ENCODE data around the gene GRK7.
"Not testable (repeated sequence)": the region's sequence is repeated elsewhere in the genome, so short reads cannot be mapped to it uniquely, and the experiment has no call there.

GRK7 gene

DNA sequence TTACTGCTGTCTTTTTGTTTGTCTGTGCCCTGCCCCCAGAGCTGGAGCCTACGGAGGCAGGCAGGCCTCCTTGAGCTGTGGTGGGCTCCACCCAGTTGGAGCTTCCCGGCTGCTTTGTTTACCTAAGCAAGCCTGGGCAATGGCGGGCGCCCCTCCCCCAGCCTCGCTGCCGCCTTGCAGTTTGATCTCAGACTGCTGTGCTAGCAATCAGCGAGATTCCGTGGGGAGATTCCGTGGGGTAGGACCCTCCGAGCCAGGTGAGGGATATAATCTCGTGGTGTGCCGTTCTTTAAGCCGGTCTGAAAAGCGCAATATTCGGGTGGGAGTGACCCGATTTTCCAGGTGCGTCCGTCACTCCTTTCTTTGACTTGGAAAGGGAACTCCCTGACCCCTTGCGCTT lies 656 bp upstream of the GRK7 start:
- not testable (repeated sequence) for DNase-seq (ENCODE audit: low spot score)

DNA sequence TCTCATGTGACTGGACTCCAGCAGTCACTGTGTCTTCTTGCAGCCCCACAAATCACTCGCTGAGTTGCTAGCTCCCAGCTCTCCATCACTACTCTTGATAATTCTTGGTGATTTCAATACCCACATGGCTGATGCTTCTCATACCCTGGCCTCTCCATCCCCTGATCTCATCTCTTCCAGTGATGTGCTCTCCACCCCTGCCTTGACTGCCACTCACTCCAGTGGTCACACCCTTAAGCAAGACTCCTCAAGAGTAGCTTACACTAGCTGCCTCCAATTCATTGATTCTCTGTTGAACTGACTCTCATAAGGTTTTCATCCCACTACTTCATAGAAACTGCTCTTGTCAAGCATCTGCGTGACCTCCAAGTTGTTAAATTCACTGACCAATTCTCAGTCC lies 837 bp downstream of the GRK7 start:
- no peak for DNase-seq (ENCODE audit: low spot score)

DNA sequence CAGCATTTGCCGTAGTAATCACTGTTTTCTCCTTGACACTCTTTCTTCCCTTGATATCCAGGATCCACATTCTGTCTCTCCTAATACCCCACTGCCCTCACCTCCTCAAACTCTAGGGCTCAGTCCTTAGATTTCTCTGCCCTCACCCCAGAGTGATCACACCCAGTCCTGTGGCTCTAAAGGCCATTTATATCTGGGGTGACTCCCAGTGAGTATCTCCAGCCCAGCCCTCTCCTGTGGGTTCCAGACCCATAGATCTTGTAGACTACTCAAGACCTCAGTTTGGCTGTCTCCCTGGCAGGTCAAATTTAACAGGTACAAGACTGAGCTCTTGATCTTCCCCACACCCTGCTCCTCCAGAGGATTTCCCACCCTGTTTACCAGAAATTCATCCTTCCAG lies 1.3 kb downstream of the GRK7 start:
- DNase-seq (ENCODE audit: low spot score): no peak

- no peak for DNase-seq (ENCODE audit: low spot score)
These were observed 1.8 kb downstream of the GRK7 start for GRCh38 chr3:141764986-141765385.

DNA sequence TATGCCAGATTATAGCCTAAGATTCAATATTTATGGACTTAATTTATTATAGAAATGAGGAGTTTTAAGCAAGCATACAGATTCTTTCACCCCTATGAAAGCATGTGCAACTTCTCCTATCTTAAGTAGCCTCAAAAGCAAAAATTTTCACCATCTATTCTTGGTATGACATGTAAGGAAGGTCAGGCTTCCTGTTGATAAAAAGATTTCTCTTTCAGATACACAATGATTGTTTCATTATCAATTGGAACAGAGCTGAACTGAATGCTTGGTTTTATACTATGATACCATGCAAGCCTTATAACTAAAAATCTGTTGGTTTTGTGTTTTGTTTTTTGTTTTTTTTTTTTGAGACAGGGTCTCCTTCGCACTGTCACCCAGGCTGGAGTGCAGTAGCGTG lies 3.9 kb downstream of the GRK7 start:
- DNase-seq (ENCODE audit: low spot score): no peak

DNA sequence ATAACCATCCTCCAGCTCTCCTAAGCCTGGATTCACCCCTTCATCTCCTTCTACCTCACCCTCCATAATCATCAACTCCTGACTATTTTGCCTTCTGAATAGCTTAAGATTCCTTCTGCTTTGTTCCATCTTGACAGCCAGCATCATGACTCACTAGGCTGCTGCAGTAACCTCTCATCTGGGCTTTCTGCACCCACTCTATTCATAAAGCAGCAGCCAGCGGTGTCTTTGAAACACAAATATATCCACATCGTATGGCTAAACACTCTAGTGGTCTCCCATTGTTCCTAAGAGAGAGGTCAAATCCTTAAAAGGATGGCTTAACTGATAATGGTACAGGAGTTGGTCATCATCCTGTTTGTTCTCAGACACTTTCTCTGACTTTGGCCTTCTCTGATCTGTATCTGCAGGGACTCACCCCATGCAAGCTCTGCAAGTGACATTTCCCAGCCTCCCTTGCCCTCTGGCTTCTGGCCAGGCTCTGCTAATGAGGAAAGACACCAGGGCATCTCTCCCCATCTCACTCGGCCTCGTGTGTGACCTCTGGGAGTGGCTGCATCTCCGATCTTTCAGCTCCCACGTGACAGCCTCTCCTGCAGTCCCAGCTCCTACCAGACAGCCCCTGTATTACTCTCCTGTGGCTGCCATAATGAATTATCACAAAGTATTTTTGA lies 6.2 kb downstream of the GRK7 start:
- DNase-seq (ENCODE audit: low spot score): no peak

- DNase-seq (ENCODE audit: low spot score): no peak
These were observed 10.5 kb downstream of the GRK7 start for GRCh38 chr3:141773676-141774075.

DNA sequence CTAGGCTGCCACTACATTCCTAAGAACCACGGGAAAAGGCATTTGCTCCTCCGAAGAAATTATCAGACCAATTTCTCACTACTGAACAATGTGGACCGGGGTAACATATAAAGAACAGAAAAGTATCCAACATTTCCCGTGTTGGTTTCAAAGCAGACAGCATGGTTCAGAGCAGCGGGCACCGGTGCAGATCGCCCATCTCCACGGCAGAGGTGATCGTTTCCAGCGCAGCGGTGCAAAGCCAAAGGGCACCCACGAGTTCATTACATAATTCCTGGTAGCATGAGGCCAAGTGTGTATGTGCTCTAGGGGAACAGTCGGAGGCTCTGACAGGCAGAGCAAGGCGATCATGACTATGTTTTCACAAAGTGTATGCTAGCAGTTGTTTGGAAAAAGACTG lies 13.2 kb downstream of the GRK7 start:
- no peak for DNase-seq (ENCODE audit: low spot score)

DNA sequence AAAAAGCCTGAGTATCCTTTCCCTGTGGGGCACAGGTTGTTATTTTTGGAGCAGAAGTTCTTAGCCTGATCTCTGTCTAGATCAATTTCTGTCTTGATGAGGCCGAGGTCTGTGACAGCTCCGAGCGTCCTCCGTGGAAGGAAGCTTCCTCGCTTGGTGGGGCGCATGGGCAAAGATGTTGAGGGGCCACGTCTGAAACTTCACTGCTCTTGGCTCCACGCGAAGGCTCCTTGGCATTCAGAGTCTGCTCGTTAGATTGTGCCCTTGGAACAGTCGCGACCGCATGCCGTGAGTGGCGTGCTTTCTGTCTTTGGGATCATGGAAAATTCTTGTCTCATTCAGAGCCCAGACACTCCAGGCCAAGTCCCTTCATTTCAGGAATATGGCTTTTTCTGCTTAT lies 13.7 kb downstream of the GRK7 start:
- DNase-seq (ENCODE audit: low spot score): no peak

DNA sequence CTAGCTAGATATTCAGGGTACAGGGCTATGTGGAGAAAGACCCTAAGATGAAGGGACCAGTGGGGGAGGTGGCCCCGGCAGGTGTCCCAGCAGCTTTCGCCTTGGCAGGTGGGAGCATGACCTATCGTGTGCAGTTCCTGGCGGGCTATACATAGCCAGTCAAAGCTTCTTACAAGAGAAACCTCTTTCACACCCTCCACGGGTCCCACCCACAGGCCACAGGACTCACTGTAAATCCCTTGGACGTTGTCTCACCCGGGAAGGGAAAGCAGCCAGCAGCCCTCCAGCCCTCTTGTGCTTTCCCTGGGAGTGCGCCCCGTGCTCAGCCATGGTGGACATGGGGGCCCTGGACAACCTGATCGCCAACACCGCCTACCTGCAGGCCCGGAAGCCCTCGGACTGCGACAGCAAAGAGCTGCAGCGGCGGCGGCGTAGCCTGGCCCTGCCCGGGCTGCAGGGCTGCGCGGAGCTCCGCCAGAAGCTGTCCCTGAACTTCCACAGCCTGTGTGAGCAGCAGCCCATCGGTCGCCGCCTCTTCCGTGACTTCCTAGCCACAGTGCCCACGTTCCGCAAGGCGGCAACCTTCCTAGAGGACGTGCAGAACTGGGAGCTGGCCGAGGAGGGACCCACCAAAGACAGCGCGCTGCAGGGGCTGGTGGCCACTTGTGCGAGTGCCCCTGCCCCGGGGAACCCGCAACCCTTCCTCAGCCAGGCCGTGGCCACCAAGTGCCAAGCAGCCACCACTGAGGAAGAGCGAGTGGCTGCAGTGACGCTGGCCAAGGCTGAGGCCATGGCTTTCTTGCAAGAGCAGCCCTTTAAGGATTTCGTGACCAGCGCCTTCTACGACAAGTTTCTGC lies 15.0 kb downstream of the GRK7 start:
- no peak for DNase-seq (ENCODE audit: low spot score)

DNA sequence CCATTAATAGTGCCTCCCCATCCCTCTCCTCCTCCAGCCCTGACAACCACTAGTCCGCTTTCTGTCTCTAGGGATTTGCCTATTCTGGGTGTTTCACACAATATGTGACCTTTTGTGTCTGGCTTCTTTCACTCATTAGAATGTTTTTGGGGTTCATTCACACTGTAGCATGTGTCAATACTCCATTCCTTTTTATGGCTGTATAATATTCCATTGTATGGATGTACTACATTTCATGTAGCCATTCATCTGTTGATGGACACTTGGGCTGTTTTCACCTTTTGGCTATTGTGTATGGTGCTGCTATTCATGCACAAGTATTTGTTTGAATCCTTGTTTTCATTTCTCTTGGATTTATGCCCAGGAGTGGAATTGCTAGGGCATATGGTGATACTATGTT lies 16.5 kb downstream of the GRK7 start:
- no peak for DNase-seq (ENCODE audit: low spot score)

- DNase-seq (ENCODE audit: low spot score): no peak
These were observed 19.3 kb downstream of the GRK7 start for GRCh38 chr3:141782386-141782932.

DNA sequence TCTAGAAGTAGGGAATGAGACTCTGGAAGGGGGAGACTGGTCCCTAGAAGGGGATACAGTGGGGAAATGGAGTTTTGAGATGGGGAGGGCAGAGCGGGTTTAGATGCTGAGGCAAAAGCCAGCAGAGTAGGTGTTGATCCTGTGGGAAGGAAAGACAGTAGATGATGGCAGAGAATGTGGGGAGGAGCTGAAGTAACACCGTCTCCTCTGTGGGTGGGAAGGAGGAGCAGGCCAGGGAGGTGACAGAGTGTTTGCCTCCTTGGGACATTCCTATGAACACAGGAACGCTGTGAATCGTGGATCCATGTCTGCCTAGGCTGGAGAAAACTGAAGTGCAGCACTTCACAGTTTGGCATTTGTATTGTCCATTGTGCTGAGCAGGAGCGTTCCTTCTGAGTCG lies 20.4 kb downstream of the GRK7 start:
- DNase-seq (ENCODE audit: low spot score): no peak

DNA sequence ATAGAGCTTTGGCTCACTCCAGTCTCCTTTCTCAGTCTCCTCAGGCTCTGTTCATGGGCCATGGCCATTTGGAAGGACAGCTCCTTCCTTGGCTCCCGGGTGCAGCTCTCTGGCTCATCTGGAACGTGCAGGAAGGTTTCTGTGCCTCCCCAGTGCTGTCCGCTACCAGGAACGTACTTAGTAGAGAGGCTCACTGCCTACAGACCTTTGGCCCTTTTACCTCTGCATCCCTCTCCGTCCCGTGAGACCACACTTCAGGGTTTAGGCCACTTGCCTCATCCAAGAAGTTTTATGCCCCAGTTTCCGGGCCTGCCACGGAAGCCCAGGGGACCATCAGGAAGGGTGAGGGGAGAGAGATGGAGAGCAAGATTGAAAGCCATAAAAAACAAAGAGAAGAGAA lies 20.9 kb downstream of the GRK7 start:
- DNase-seq (ENCODE audit: low spot score): no peak

- DNase-seq (ENCODE audit: low spot score): no peak
These were observed 21.3 kb downstream of the GRK7 start for GRCh38 chr3:141784531-141784930.

GRCh38 chr3:141788149-141788548 lies 24.9 kb downstream of the GRK7 start:
- no peak for DNase-seq (ENCODE audit: low spot score)

DNA sequence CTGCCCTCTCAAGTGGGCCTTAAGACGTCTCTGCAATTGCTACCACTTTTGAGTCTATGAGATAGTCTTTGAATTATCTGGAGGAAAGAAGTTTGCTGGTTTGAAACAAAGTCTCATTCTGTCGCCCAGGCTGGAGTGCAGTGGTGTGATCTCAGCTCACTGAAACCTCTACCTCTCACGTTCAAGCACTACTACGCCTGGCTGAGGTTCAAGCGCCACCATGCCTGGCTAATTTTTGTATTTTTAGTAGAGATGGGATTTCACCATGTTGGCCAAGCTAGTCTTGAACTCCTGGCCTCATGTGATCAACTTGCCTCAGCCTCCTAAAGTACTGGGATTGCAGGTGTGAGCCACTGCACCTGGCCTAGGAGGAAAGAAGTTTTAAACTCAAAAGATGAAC lies 25.5 kb downstream of the GRK7 start:
- DNase-seq (ENCODE audit: low spot score): not testable (repeated sequence)

- DNase-seq (ENCODE audit: low spot score): no peak
These were observed 26.1 kb downstream of the GRK7 start for GRCh38 chr3:141789281-141789680.

DNA sequence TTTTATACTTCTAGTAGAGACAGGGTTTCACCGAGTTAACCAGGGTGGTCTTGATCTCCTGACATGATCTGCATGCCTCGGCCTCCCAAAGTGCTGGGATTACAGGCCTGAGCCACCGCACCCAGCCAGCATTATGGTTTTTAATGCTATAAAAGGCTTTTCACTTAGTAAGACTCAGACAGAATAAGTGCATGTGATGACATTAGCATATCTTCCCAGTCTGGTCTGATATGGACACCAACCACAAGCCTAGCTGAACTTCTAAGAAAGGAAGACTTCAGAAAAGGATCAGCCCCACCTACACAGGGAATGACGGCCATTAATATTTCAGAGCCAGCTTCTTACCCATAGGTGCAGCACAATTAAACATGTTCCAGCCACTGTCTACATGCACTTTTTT lies 27.0 kb downstream of the GRK7 start:
- DNase-seq (ENCODE audit: low spot score): no peak

GRCh38 chr3:141792495-141792894 lies 29.3 kb downstream of the GRK7 start:
- no peak for DNase-seq (ENCODE audit: low spot score)

DNA sequence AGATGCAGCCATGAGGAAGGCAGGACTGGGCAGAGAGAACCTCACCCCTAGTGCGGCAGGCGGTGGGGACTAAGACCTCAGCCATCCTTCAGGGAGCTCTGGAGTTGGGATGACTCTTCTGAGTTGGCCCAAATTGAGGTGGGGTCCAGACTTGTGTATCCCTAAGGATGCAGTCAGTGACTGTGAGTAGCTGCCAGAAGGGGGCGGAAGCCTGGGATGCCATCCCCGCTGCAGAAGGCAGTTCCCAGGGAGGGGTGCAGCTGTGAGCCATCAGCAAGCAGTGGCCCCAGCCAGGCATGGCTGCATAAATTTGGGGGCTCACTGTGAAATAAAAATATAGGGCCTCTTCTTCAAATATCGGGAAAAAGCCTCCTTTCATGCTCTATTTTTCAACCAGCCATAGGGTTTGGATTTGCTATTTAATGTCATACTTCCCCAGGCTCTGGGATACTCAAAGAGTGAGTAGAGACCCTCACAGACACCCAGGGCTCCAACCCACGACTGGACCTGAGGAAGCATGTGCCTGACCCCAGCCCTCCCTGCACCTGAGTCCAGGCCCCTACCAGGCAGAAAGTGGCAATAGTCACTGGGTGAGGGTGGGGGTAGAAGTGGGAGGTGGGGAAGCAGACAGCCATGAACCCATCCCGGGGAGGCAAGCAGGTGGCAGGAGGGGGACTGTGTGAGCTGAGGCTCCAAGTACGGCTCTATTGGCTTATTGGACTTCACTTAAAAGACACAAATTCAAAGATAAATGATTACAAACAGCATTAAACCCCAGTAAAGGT lies 30.5 kb downstream of the GRK7 start:
- DNase-seq (ENCODE audit: low spot score): no peak

DNA sequence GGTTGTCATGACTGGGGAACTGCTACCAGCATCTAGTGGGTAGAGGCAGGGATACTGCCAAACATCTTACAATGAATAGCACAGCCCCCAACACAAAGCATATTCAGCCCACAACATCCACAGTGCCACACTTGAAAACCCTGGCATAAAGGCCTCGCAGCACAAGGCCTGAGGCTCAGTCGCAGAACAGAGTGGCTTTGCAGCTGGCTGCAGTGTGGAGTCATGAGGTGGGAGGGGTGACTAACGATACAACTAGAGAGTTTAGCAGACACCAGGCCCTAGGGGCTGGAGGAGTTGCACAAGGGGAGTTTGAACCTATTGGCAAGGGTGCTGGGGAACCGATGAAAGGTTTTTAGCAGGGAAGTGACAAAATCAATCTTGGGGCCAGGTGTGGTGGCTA lies 32.1 kb downstream of the GRK7 start:
- no peak for DNase-seq (ENCODE audit: low spot score)

- DNase-seq (ENCODE audit: low spot score): no peak
These were observed 32.5 kb downstream of the GRK7 start for GRCh38 chr3:141795741-141796080.

Measured in HuH-7.5 (cell line).